Gastroesophageal sphincter (tissue), 3 donors: Measurements from ENCODE around the gene MARK3.

Source experiments
- CTCF ChIP-seq, 4 experiments: fragments of 200-600 bp in 2 of 4; fragments of 450-650 bp in 2 of 4; sonication (generic) in 1 of 4; IDR thresholded peaks; one replicate each; pipeline ENCODE4 v1.5.1; 2017 to 2019; ENCODE audit warnings: antibody characterized with exemption in 4 of 4, mild to moderate bottlenecking in 2 of 4, moderate library complexity in 2 of 4
- EP300 ChIP-seq: sonication (generic); formaldehyde crosslinking; IDR thresholded peaks from one replicate; pipeline ENCODE4 v1.6.1; 2017; ENCODE audit warnings: antibody characterized with exemption, mild to moderate bottlenecking
- POLR2A ChIP-seq, 2 donors: fragments of 450-650 bp; IDR thresholded peaks; one replicate each; pipeline ENCODE4 v1.6.1; 2017; ENCODE audit warnings: antibody characterized with exemption in 2 of 2, mild to moderate bottlenecking in 2 of 2, moderate library complexity in 1 of 2
- POLR2AphosphoS5 ChIP-seq: sonication (generic); formaldehyde crosslinking; IDR thresholded peaks from one replicate; pipeline ENCODE4 v1.6.1; 2017; ENCODE audit warnings: antibody characterized with exemption

GRCh38 chr14:103502877-103503276 lies 117.7 kb downstream of the MARK3 start:
- TF ChIP-seq CTCF (IDR thresholded peaks at IDR 0.05) = no peak
- TF ChIP-seq POLR2AphosphoS5 = no peak
- TF ChIP-seq POLR2A (IDR thresholded peaks at IDR 0.05) = no peak
- TF ChIP-seq EP300 = no peak
